Panc1 (cell line): ENCODE data around the gene HSP90AB1.

Source experiments
- POLR2AphosphoS5 ChIP-seq: IDR thresholded peaks from 2 replicates; pipeline ENCODE4 v1.6.1; 2012; ENCODE audit warnings: mild to moderate bottlenecking, low read depth, low read length, moderate library complexity
- REST ChIP-seq, 2 experiments: IDR thresholded peaks; 2 replicates each; pipeline ENCODE4 v1.6.1; 2011 to 2012; ENCODE audit warnings: low read depth in 2 of 2, control low read depth in 1 of 2, low read length in 1 of 2, mild to moderate bottlenecking in 1 of 2, moderate library complexity in 1 of 2; ENCODE audit not compliant: insufficient read depth in 1 of 2
- TCF7L2 ChIP-seq: IDR thresholded peaks from 2 replicates; pipeline ENCODE4 v1.6.1; 2011; ENCODE audit warnings: mild to moderate bottlenecking, low read depth, low read length, inconsistent platforms
- TF ChIP-seq, protein P1 (sequence below): fragments of 450-650 bp; IDR thresholded peaks from 2 replicates; pipeline ENCODE4 v1.5.1; 2017; ENCODE audit warnings: mild to moderate bottlenecking

DNA sequence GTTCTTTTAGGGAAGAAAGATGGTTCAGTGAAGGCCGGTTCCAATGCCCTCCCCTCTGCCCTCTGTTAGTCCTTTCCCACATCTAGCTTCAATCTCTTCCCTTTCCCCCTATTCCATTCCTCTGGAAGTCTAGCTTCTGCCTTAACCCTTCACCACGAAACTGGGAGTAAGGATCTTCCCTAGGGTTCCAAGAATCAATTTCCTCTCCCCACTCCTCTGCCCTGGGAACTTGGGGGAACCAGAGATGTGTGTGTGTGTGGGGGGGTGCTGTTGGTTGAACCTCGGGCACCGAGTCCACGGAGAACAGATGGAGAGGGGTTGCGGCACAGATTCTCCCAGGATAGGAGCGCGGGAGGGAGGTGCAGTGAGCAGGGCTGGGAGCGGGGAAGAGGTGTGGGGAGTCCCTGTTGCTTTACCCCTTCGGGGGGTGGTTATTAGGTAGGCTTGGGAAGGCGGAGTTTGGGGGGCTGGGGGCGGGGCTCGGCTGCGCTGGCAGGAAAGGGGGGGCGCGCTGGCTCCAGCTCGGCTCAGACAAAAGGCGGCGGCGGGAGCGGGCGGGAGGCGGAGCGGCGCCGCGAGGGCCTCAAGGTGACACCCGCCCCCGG lies 23.1 kb downstream of the HSP90AB1 start, which contains the start of gene TMEM151B:
- TF ChIP-seq, protein P1, sequence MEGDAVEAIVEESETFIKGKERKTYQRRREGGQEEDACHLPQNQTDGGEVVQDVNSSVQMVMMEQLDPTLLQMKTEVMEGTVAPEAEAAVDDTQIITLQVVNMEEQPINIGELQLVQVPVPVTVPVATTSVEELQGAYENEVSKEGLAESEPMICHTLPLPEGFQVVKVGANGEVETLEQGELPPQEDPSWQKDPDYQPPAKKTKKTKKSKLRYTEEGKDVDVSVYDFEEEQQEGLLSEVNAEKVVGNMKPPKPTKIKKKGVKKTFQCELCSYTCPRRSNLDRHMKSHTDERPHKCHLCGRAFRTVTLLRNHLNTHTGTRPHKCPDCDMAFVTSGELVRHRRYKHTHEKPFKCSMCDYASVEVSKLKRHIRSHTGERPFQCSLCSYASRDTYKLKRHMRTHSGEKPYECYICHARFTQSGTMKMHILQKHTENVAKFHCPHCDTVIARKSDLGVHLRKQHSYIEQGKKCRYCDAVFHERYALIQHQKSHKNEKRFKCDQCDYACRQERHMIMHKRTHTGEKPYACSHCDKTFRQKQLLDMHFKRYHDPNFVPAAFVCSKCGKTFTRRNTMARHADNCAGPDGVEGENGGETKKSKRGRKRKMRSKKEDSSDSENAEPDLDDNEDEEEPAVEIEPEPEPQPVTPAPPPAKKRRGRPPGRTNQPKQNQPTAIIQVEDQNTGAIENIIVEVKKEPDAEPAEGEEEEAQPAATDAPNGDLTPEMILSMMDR, result no peak
- TF ChIP-seq POLR2AphosphoS5 (no peak), REST (IDR thresholded peaks at IDR 0.05; ENCODE audit: insufficient read depth in 1 of 2, low read depth in 2 of 2, low read length in 1 of 2) (no peak), TCF7L2 (no peak)
